Gastrocnemius medialis (tissue), 4 donors: Measurements from ENCODE around the gene CD300E.

ENCODE experiments used
- CTCF ChIP-seq, 5 experiments: fragments of 450-650 bp in 3 of 5; fragments of 200-600 bp in 2 of 5; sonication (generic) in 2 of 5; IDR thresholded peaks in 4 of 5; conservative IDR thresholded peaks in 1 of 5; 1 replicate in 4 of 5; 2 replicates in 1 of 5; pipeline ENCODE4 v1.5.1; 2016 to 2019; ENCODE audit warnings: antibody characterized with exemption in 5 of 5, mild to moderate bottlenecking in 3 of 5, moderate library complexity in 3 of 5
- POLR2A ChIP-seq, 2 donors: fragments of 450-650 bp; IDR thresholded peaks; one replicate each; pipeline ENCODE4 v1.6.1; 2017; ENCODE audit warnings: antibody characterized with exemption in 2 of 2, mild to moderate bottlenecking in 2 of 2, moderate library complexity in 2 of 2

GRCh38 chr17:74598346-74599022 is 25.1 kb downstream of the CD300E start:
- no peak for TF ChIP-seq CTCF (IDR thresholded peaks at IDR 0.05 in 4 of 5, conservative IDR thresholded peaks at IDR 0.05 in 1 of 5)
- no peak for TF ChIP-seq POLR2A (IDR thresholded peaks at IDR 0.05)
